ENCODE data around the gene LIN54. TPM values are rescaled to one million over a fixed set of nuclear protein-coding genes. Genes with fewer than 3 reads are reported as not detected.

Gene LIN54
- total RNA-seq, 2 donors from 2014 or later = 2.0 to 2.9 TPM

- 41 to 44% methylated on average over 2 of the region's 2 CpGs for WGBS, 2 donors
- H3K27ac ChIP-seq = no peak overlapping the region
- H3K4me1 ChIP-seq = no peaks in the 10 kb centered on the region
- no peak for DNase-seq
- no peaks in the 10 kb centered on the region for H3K27me3 ChIP-seq
- intact Hi-C loops (cut with DNase I) = no loop called here
- ATAC-seq = no peak
- no peak overlapping the region for H3K4me3 ChIP-seq
- no peaks in the 10 kb centered on the region for H3K36me3 ChIP-seq (replicated peaks in 1 of 2; ENCODE audit: insufficient read depth in 1 of 2, low read depth in 2 of 2)
- H3K9me3 ChIP-seq = no peaks in the 10 kb centered on the region
- TF ChIP-seq CTCF (IDR thresholded peaks at IDR 0.05) (no peak), POLR2A (IDR thresholded peaks at IDR 0.05) (no peak)
Measured at GRCh38 chr4:82913305-82913704, 97.3 kb downstream of the LIN54 start.

DNA sequence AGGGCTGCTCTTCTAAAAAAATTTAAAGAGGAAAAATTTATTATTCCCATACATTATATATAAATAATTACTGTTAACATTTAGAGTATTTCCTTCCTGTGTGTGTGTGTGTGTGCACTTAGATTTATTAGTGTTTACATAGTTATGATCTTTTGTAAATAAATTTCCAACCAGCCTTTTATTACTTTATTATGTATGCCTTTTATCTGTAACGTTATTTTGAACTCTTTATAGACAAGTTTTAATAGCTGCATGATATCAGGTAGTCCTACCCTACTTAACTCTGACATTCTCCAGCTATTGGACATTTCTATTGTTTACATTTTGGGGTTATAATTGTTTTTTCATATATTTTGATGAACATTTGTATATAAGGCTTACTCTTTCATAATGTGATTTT is 101.3 kb downstream of the LIN54 start:
- no peaks in the 10 kb centered on the region for H3K27me3 ChIP-seq
- no peak overlapping the region for H3K4me3 ChIP-seq
- no peaks in the 10 kb centered on the region for H3K9me3 ChIP-seq
- DNase-seq = no peak
- no peaks in the 10 kb centered on the region for H3K4me1 ChIP-seq
- H3K27ac ChIP-seq = no peak overlapping the region
- no peak for ATAC-seq
- TF ChIP-seq POLR2A (IDR thresholded peaks at IDR 0.05) (no peak), CTCF (IDR thresholded peaks at IDR 0.05) (no peak)
- WGBS, 2 donors = 23 to 35% methylated on average over 1 of the region's 1 CpG
- H3K36me3 ChIP-seq (replicated peaks in 1 of 2; ENCODE audit: insufficient read depth in 1 of 2, low read depth in 2 of 2) = peaks cover 0 to 3% of the 10 kb centered on the region in 2 donors
- intact Hi-C loops (cut with DNase I) = no loop called here

DNA sequence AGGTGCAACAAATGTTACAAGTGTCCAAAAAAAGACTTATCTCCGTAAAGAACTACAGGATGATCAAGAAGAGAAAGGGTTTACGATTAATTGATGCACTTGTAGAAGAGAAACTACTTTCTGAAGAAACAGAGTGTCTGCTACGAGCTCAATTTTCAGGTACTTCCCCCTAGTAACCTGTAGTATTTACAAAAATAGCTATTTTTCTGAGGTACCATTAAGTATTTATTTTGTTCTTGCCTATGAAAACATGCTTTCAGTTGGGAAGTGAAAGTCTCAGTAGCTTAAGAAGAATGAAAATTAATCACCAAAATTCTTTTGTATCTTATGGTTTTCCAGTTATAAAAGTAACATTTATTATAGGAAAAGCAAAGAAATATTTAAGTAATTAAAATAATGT is 104.2 kb downstream of the LIN54 start:
- 87 to 89% methylated on average over 3 of the region's 3 CpGs for WGBS, 2 donors
- ATAC-seq (no peak), DNase-seq (no peak)
- intact Hi-C loops (cut with DNase I) = no loop called here
- Histone ChIP-seq H3K27me3 (no peaks in the 10 kb centered on the region), H3K36me3 (replicated peaks in 1 of 2; ENCODE audit: insufficient read depth in 1 of 2, low read depth in 2 of 2) (peaks cover 0 to 3% of the 10 kb centered on the region in 2 donors), H3K4me3 (no peak overlapping the region), H3K4me1 (no peaks in the 10 kb centered on the region), H3K27ac (no peak overlapping the region), H3K9me3 (no peaks in the 10 kb centered on the region)
- TF ChIP-seq POLR2A (IDR thresholded peaks at IDR 0.05) (no peak), CTCF (IDR thresholded peaks at IDR 0.05) (no peak)

DNA sequence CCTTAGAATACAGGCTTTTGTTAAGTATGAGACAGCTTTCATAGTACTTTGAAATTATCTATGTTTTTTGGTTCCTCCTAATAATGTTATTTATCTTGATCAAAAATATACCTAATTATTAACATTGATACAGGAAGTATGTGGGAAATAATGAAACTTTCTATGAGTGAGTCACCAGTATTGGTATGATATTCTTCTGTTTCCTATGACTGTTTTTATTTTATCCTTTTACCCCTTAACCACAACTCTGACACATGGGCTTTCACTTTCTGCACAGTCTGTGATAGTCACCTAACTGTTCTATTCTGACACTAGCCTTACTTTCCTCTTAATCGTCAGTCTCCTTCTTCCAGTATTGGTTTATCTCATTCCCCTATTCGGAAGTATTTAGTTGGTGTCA is 105.4 kb downstream of the LIN54 start:
- H3K9me3 ChIP-seq = no peaks in the 10 kb centered on the region
- TF ChIP-seq POLR2A (IDR thresholded peaks at IDR 0.05) (no peak), CTCF (IDR thresholded peaks at IDR 0.05) (no peak)
- no peak for DNase-seq
- no peaks in the 10 kb centered on the region for H3K4me1 ChIP-seq
- no peak for ATAC-seq
- H3K36me3 ChIP-seq (replicated peaks in 1 of 2; ENCODE audit: insufficient read depth in 1 of 2, low read depth in 2 of 2) = peaks cover 0 to 3% of the 10 kb centered on the region in 2 donors
- WGBS, 2 donors = 67 to 76% methylated on average over 2 of the region's 2 CpGs
- H3K27ac ChIP-seq = no peak overlapping the region
- no peak overlapping the region for H3K4me3 ChIP-seq
- intact Hi-C loops (cut with DNase I) = no loop called here
- H3K27me3 ChIP-seq = no peaks in the 10 kb centered on the region

DNA sequence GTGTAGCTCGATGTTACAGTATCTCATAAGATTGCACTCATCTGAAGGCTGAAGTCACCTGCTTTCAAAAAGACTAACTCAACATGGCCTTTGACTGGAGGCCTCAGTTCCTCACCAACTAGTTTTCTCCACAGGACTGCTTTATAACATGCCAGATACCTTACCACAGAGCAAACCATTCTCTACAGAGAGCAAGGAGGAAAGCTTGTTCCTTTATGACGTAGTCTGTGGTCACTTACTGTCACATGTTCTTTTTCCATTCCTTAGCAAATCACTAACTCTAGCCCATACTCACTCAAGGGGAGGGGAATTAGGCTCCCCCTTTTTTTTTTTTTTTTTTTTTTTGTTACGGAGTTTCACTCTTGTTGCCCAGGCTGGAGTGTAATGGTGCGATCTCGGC is 106.9 kb downstream of the LIN54 start:
- no peak for ATAC-seq
- 90 to 93% methylated on average over 5 of the region's 5 CpGs for WGBS, 2 donors
- peaks cover 0 to 3% of the 10 kb centered on the region in 2 donors for H3K36me3 ChIP-seq (replicated peaks in 1 of 2; ENCODE audit: insufficient read depth in 1 of 2, low read depth in 2 of 2)

More for the DNA sequence above, 106.9 kb downstream of the LIN54 start:
- TF ChIP-seq CTCF (IDR thresholded peaks at IDR 0.05) = no peak
- no peak for TF ChIP-seq POLR2A (IDR thresholded peaks at IDR 0.05)
- intact Hi-C loops (cut with DNase I) = no loop called here
- Histone ChIP-seq H3K27me3 (no peaks in the 10 kb centered on the region), H3K4me1 (peaks cover 8% of the 10 kb centered on the region), H3K27ac (no peak overlapping the region), H3K4me3 (no peak overlapping the region), H3K9me3 (no peaks in the 10 kb centered on the region)
- no peak for DNase-seq
